MM.1S (cell line): ENCODE measurements around the gene FAP.

Source experiments
- CTCF ChIP-seq: fragments of 300-600 bp; sonication (generic); IDR thresholded peaks from 2 replicates; pipeline ENCODE4 v1.5.1; 2016; ENCODE audit warnings: antibody characterized with exemption, low read length, mixed read lengths
- EZH2 ChIP-seq: fragments of 300-600 bp; sonication (generic); optimal IDR thresholded peaks from 2 replicates; pipeline ENCODE3; 2017; ENCODE audit warnings: low read depth, mild to moderate bottlenecking, antibody characterized with exemption, low read length, mixed read lengths

GRCh38 chr2:162280654-162281053 lies 37.4 kb upstream of the FAP start:
- TF ChIP-seq EZH2, result no peak
- no peak for TF ChIP-seq CTCF
